ENCODE measurements around the gene MXRA7.
"Not testable (repeated sequence)": the region's sequence is repeated elsewhere in the genome, so short reads cannot be mapped to it uniquely, and the experiment has no call there.

MXRA7 gene

DNA sequence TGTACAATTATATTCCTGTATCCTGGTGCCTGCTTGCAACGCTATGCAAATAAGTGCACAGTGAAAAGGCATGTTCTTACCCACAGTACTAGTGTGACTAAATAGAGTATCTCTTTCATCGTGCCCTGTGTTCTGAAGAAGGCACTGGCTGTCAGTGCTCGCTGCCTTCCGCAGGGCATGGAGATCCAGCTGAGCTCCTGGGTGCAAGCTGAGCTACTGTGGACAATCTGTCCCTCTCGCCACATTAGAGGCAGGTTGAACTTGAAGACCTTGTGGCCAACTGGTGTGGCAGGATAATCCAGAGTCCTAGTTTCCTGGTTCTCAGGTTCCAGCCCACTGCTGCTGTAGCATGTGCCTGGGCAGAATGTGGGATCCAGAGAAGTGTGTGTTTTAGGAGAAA lies 65.3 kb downstream of the MXRA7 start:
- Histone ChIP-seq H3K36me3 (ENCODE audit: control insufficient read depth, insufficient read depth, low read length, severe bottlenecking) (no peaks in the 10 kb centered on the region), H3K9me3 (ENCODE audit: control insufficient read depth, low read length) (peaks cover 11% of the 10 kb centered on the region), H3K9ac (ENCODE audit: low read length) (no peak overlapping the region), H3K4me1 (ENCODE audit: control insufficient read depth, insufficient read depth, low read length) (peaks cover 4% of the 10 kb centered on the region), H3K4me3 (ENCODE audit: low read length) (no peak overlapping the region), H3K27me3 (replicated peaks; ENCODE audit: control insufficient read depth, insufficient read depth, low read length) (peaks cover 13% of the 10 kb centered on the region)
- no peak for DNase-seq (ENCODE audit: low read depth)

DNA sequence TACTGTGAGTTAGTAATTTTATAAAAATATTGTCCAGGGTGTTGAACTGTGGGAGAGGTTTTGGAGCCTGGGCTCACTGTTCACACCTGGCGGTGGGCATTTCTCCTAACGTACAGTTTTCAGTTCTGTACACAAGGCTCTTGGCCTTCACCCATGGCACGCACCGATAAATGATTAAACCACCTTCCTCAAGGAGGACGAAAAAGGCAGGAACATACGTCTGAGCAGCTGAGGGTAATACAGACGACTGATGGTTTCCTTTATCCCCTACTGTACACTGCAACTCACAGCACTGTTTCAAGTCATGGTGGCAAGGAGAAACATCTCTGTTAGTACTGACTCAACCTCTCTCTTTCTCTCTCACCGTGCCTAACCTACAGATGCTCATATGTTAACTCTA lies 65.8 kb downstream of the MXRA7 start:
- peaks cover 11% of the 10 kb centered on the region for H3K9me3 ChIP-seq (ENCODE audit: control insufficient read depth, low read length)
- H3K9ac ChIP-seq (ENCODE audit: low read length) = no peak overlapping the region
- H3K4me1 ChIP-seq (ENCODE audit: control insufficient read depth, insufficient read depth, low read length) = peaks cover 4% of the 10 kb centered on the region
- DNase-seq (ENCODE audit: low read depth) = no peak
- peaks cover 13% of the 10 kb centered on the region for H3K27me3 ChIP-seq (replicated peaks; ENCODE audit: control insufficient read depth, insufficient read depth, low read length)
- H3K36me3 ChIP-seq (ENCODE audit: control insufficient read depth, insufficient read depth, low read length, severe bottlenecking) = no peaks in the 10 kb centered on the region
- H3K4me3 ChIP-seq (ENCODE audit: low read length) = no peak overlapping the region

DNA sequence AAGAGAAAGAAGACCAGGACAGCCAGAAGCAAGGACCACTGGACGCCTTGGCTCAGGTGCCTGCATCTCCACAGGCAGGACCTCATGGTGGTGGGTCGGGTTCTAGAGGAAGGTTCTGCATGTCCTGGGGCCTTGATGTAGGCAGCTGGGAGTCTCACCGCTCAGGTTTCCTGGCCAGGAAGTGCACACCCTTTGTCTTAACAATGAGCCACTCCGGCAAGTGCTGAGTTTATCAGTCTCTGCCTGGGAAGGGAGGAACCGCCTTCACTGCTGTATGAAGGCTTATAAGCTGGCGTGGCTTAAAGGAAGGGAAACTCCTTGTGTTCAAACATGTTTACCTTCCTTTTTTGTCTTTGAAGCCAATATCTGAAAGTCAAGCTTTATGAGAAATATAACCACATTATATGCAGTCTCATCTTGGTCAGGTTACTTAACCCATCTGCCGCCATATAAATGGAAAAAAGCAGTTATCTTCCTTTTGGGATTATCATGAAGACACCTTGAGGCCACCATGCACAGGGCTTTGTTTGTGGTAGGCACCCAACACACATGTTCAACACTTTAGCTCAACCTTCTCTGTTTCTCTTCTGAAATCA lies 67.1 kb downstream of the MXRA7 start, which contains the start of gene ST6GALNAC1:
TSS of gene ST6GALNAC1 (minus strand) at position 205 of the 596 bp plus-strand sequence. CDS start at position 86, 119 bp downstream.
- no peak within 1 kb of the TSS for H3K9ac ChIP-seq (ENCODE audit: low read length)
- no peak for DNase-seq (ENCODE audit: low read depth)
- H3K27me3 ChIP-seq (replicated peaks; ENCODE audit: control insufficient read depth, insufficient read depth, low read length) = peaks cover 9% of the 10 kb centered on the region
- peaks cover 4% of the 10 kb centered on the region for H3K4me1 ChIP-seq (ENCODE audit: control insufficient read depth, insufficient read depth, low read length)
- H3K4me3 ChIP-seq (ENCODE audit: low read length) = no peak within 1 kb of the TSS
- no peaks in the 10 kb centered on the region for H3K36me3 ChIP-seq (ENCODE audit: control insufficient read depth, insufficient read depth, low read length, severe bottlenecking)
- peaks cover 11% of the 10 kb centered on the region for H3K9me3 ChIP-seq (ENCODE audit: control insufficient read depth, low read length)

DNA sequence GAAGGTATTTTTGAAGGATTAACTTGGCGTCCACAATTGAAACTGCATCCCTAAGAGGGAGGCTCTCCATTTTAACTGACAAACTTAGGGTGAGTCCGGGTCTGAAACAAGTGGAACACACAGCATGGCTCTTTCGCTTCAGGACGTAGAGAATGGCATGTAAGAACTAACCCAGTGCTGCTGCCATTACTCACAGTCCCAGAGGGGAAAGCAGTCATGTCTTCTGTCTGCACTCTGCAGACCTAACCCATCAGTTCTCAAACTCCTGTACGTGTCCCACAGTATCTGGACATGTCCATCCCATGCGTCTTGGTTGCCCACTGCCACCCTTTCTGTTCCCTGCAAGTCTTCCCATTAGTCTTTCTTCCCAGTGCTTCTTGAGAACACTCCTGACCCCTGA lies 67.8 kb downstream of the MXRA7 start:
- H3K9ac ChIP-seq (ENCODE audit: low read length) = no peak overlapping the region
- no peak overlapping the region for H3K4me3 ChIP-seq (ENCODE audit: low read length)
- peaks cover 11% of the 10 kb centered on the region for H3K9me3 ChIP-seq (ENCODE audit: control insufficient read depth, low read length)
- H3K4me1 ChIP-seq (ENCODE audit: control insufficient read depth, insufficient read depth, low read length) = peaks cover 4% of the 10 kb centered on the region
- no peak for DNase-seq (ENCODE audit: low read depth)
- H3K27me3 ChIP-seq (replicated peaks; ENCODE audit: control insufficient read depth, insufficient read depth, low read length) = peaks cover 8% of the 10 kb centered on the region
- H3K36me3 ChIP-seq (ENCODE audit: control insufficient read depth, insufficient read depth, low read length, severe bottlenecking) = no peaks in the 10 kb centered on the region

DNA sequence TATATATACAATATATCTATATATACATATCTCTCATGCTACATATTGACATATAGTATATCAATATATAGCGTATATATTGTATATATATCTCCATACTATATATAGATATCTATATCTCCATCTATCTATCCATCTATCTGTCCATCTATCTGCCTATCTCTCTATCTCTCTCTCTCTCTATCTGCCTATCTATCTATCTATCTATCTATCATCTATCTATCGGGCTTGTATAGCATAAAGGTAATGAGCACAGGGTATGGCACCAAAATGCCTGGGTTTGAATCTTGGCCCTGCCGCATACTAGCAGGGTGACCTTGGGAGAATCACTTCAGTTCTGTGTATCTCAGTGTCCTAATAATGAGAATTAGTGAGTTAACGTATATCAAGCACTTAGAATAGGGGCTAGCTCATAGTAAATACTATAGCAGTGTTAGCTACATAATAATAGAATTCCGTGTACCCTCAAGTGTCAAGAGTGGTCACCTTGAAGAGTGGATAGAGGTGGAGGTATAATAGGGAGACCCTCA lies 68.7 kb downstream of the MXRA7 start:
- no peaks in the 10 kb centered on the region for H3K36me3 ChIP-seq (ENCODE audit: control insufficient read depth, insufficient read depth, low read length, severe bottlenecking)
- H3K9ac ChIP-seq (ENCODE audit: low read length) = no peak overlapping the region
- DNase-seq (ENCODE audit: low read depth) = no peak
- peaks cover 11% of the 10 kb centered on the region for H3K9me3 ChIP-seq (ENCODE audit: control insufficient read depth, low read length)
- peaks cover 4% of the 10 kb centered on the region for H3K4me1 ChIP-seq (ENCODE audit: control insufficient read depth, insufficient read depth, low read length)
- H3K4me3 ChIP-seq (ENCODE audit: low read length) = no peak overlapping the region
- H3K27me3 ChIP-seq (replicated peaks; ENCODE audit: control insufficient read depth, insufficient read depth, low read length) = peaks cover 8% of the 10 kb centered on the region

DNA sequence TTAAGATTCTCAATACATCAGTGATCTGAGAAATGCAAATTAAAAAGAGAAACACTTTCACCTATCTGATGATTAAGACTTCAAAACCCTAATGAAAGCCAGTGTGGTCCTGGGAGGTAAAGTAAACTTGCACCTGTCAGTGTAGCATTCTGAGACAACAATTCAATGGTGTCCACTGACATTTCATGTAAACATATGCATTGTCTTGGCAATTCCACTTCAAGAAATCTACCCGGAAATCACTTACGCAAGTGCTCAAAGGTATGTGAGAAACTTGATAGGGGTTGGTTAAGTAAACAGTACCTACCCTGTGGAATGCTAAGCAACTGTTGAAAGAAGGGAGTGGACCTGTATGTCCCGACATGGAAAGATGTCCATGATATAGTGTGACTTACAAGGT lies 69.3 kb downstream of the MXRA7 start:
- H3K4me1 ChIP-seq (ENCODE audit: control insufficient read depth, insufficient read depth, low read length) = peaks cover 4% of the 10 kb centered on the region
- DNase-seq (ENCODE audit: low read depth) = no peak
- no peaks in the 10 kb centered on the region for H3K36me3 ChIP-seq (ENCODE audit: control insufficient read depth, insufficient read depth, low read length, severe bottlenecking)
- H3K27me3 ChIP-seq (replicated peaks; ENCODE audit: control insufficient read depth, insufficient read depth, low read length) = peaks cover 8% of the 10 kb centered on the region
- no peak overlapping the region for H3K9ac ChIP-seq (ENCODE audit: low read length)
- peaks cover 7% of the 10 kb centered on the region for H3K9me3 ChIP-seq (ENCODE audit: control insufficient read depth, low read length)
- H3K4me3 ChIP-seq (ENCODE audit: low read length) = no peak overlapping the region

DNA sequence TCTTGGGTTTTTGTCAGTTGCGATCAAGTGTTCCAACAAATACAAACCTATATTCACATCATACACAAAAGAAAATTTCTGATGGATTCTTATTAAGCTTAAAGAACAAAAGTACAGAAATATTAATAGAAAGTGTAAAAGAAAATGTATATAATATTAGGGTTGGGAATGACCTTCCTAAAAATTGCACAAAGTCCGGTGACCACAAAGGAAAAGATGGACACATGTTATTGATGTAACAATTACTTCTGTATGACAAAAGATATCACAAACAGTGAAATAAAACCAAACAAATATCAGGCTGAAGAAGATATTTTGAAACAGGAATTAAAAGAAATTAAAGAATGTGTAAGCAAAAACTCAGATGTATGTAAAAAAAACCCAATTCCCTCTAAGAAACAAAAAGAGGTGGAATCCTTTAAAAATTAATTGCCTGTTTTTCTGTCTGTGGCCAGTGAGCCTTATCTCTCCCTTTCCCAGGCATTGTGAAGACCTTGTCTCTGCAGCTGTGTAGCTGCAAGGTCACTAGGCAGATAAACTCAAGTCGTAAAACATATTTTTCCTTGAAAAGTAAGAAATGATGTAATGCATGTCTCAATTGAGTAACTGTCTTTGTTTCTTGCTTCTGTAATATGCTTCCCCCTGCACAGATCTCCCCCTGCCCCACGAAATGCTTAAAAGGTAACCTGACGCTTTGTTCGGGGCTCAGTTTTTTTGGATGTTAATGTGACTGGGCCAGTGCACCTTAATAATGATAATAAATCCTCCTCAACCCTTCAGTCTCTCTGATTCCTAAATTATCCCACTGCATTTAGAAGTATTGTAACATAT lies 70.0 kb downstream of the MXRA7 start:
- Histone ChIP-seq H3K9me3 (ENCODE audit: control insufficient read depth, low read length) (no peaks in the 10 kb centered on the region), H3K4me3 (ENCODE audit: low read length) (no peak overlapping the region)

DNA sequence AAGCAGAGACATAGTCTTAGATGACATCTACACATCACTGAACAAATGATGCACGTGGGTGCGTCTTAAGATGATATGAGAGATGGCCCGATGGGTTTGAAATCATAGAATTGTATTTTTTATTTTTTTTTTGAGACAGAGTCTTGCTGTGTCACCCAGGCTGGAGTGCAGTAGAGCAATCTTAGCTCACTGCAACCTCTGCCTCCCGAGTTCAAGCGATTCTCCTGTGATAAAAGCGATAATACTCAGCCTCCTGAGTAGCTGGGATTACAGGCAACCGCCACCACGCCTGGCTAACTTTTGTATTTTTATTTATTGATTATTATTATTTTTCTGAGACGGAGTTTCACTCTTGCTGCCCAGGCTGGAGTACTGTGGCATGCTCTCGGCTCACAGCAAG lies 72.5 kb downstream of the MXRA7 start:
- Histone ChIP-seq H3K9me3 (ENCODE audit: control insufficient read depth, low read length) (no peaks in the 10 kb centered on the region), H3K9ac (ENCODE audit: low read length) (no peak overlapping the region), H3K4me1 (ENCODE audit: control insufficient read depth, insufficient read depth, low read length) (peaks cover 4% of the 10 kb centered on the region), H3K36me3 (ENCODE audit: control insufficient read depth, insufficient read depth, low read length, severe bottlenecking) (no peaks in the 10 kb centered on the region), H3K4me3 (ENCODE audit: low read length) (no peak overlapping the region), H3K27me3 (replicated peaks; ENCODE audit: control insufficient read depth, insufficient read depth, low read length) (peaks cover 6% of the 10 kb centered on the region)
- no peak for DNase-seq (ENCODE audit: low read depth)

More for the DNA sequence above, 70.0 kb downstream of the MXRA7 start:
- no peaks in the 10 kb centered on the region for H3K36me3 ChIP-seq (ENCODE audit: control insufficient read depth, insufficient read depth, low read length, severe bottlenecking)
- H3K4me1 ChIP-seq (ENCODE audit: control insufficient read depth, insufficient read depth, low read length) = peaks cover 4% of the 10 kb centered on the region
- no peak overlapping the region for H3K9ac ChIP-seq (ENCODE audit: low read length)
- DNase-seq (ENCODE audit: low read depth) = no peak
- H3K27me3 ChIP-seq (replicated peaks; ENCODE audit: control insufficient read depth, insufficient read depth, low read length) = peaks cover 7% of the 10 kb centered on the region

DNA sequence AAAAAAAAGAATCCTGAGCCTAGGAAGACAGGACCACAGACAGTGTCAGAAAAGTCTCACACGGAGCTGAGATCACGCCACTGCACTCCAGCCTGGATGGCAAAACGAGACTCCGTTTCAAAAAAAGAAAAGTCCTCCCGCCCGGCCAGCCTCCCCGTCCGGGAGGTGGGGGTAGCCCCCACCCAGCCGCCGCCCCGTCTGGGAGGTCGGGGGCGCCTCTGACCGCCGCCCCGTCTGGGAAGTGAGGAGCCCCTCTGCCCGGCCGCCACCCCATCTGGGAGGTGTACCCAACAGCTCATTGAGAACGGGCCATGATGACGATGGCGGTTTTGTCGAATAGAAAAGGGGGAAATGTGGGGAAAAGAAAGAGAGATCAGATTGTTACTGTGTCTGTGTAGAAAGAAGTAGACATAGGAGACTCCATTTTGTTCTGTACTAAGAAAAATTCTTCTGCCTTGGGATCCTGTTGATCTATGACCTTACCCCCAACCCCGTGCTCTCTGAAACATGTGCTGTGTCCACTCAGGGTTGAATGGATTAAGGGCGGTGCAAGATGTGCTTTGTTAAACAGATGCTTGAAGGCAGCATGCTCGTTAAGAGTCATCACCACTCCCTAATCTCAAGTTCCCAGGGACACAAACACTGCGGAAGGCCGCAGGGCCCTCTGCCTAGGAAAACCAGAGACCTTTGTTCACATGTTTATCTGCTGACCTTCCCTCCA lies 74.1 kb downstream of the MXRA7 start:
- not testable (repeated sequence) for H3K9ac ChIP-seq (ENCODE audit: low read length); H3K36me3 ChIP-seq (ENCODE audit: control insufficient read depth, insufficient read depth, low read length, severe bottlenecking); H3K27me3 ChIP-seq (replicated peaks; ENCODE audit: control insufficient read depth, insufficient read depth, low read length); DNase-seq (ENCODE audit: low read depth); H3K9me3 ChIP-seq (ENCODE audit: control insufficient read depth, low read length); H3K4me1 ChIP-seq (ENCODE audit: control insufficient read depth, insufficient read depth, low read length); H3K4me3 ChIP-seq (ENCODE audit: low read length)

DNA sequence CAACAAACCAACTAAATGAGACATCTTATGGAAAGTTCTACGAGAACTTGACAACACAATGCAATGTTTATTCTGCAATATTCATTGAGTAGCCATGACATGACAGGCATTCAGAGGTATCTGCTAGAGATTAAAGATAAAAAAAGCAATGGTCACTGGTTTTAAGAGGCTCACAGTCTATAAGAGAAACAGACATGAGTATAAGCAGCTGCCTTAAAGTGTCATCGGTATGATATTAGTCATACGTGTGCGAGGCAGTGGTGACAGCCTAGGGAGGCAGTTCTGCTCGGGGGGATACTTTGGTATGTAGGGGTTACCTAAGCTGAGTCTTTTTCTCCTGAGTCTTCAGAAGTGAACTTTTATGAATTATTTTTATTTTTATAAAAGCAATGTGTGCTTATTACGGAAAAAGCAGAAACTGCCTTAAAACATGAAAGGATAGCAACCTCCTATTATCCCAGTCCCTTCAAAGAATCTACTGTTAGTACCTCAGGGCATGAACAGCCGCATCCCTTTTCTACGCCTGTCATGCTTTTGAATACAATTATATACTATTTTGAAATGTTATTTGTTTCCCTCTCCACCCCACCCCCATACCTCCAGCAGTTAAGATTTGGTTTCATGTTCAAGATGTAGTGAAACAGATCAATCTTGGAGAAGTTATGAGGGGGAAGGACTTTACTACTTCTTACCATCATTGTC lies 75.0 kb downstream of the MXRA7 start:
- DNase-seq (ENCODE audit: low read depth) = peak; percentile 61
- Histone ChIP-seq H3K9ac (ENCODE audit: low read length) (no peak overlapping the region), H3K9me3 (ENCODE audit: control insufficient read depth, low read length) (no peaks in the 10 kb centered on the region), H3K27me3 (replicated peaks; ENCODE audit: control insufficient read depth, insufficient read depth, low read length) (peaks cover 4% of the 10 kb centered on the region), H3K36me3 (ENCODE audit: control insufficient read depth, insufficient read depth, low read length, severe bottlenecking) (no peaks in the 10 kb centered on the region), H3K4me3 (ENCODE audit: low read length) (no peak overlapping the region), H3K4me1 (ENCODE audit: control insufficient read depth, insufficient read depth, low read length) (peaks cover under 1% of the 10 kb centered on the region)

Measured in adipocyte (in vitro differentiated cells).